Osteoblast (primary cell): ENCODE data around the gene CDK2. TPM values are rescaled to one million over a fixed set of nuclear protein-coding genes. Genes with fewer than 3 reads are reported as not detected.
"Not testable (repeated sequence)": the region's sequence is repeated elsewhere in the genome, so short reads cannot be mapped to it uniquely, and the experiment has no call there.

ENCODE experiments used
- DNase-seq: peaks from one replicate; pipeline ENCODE4 v3.0.0; 2011; ENCODE audit warnings: low spot score, mixed read lengths; ENCODE audit not compliant: insufficient read length; ENCODE audit errors: missing footprints
- H2AFZ ChIP-seq: 2 replicates; pipeline ENCODE4 v1.6.0; 2011; ENCODE audit warnings: mild to moderate bottlenecking, low read length
- H3K27ac ChIP-seq: 2 replicates; pipeline ENCODE4 v1.5.1; 2011; ENCODE audit warnings: mild to moderate bottlenecking, low read depth, low read length, moderate library complexity
- H3K27me3 ChIP-seq: 2 replicates; pipeline ENCODE4 v1.6.0; 2012; ENCODE audit warnings: mild to moderate bottlenecking, control low read depth, inconsistent platforms, low read length, moderate library complexity; ENCODE audit not compliant: insufficient read depth
- H3K36me3 ChIP-seq: 2 replicates; pipeline ENCODE4 v1.5.1; 2011; ENCODE audit warnings: mild to moderate bottlenecking, low read length, control low read depth, moderate library complexity; ENCODE audit not compliant: insufficient read depth
- H3K4me1 ChIP-seq: 2 replicates; pipeline ENCODE4 v1.5.1; 2011; ENCODE audit warnings: mild to moderate bottlenecking, low read length, control low read depth, moderate library complexity; ENCODE audit not compliant: insufficient read depth
- H3K4me2 ChIP-seq: 2 replicates; pipeline ENCODE4 v1.6.0; 2011; ENCODE audit warnings: mild to moderate bottlenecking, low read length; ENCODE audit not compliant: insufficient read depth
- H3K4me3 ChIP-seq: fragments of 200-600 bp; sonication (generic); 3 replicates; pipeline ENCODE4 v1.5.1; 2012; ENCODE audit warnings: mild to moderate bottlenecking, low read length, inconsistent platforms; ENCODE audit not compliant: insufficient read depth
- H3K79me2 ChIP-seq: 2 replicates; pipeline ENCODE4 v1.6.0; 2012; ENCODE audit warnings: mild to moderate bottlenecking, low read length, control low read depth, inconsistent platforms; ENCODE audit not compliant: insufficient read depth
- H3K9me3 ChIP-seq: 2 replicates; pipeline ENCODE4 v1.5.1; 2011; ENCODE audit warnings: low read depth, low read length, control low read depth
- H4K20me1 ChIP-seq: 2 replicates; pipeline ENCODE4 v1.6.0; 2012; ENCODE audit warnings: mild to moderate bottlenecking, low read length, control low read depth; ENCODE audit not compliant: insufficient read depth
- total RNA-seq: library from RNA; depleted of rRNA; stranded (reverse); fragments of >200 nt; gene quantifications from 2 replicates; pipeline ENCODE4 v1.2.3, GENCODE V29; 2012
- TF ChIP-seq, protein P1 (sequence below): IDR thresholded peaks from 2 replicates; pipeline ENCODE4 v1.5.1; 2011; ENCODE audit warnings: mild to moderate bottlenecking, low read depth, low read length, moderate library complexity; ENCODE audit errors: extremely low read depth

CDK2 gene
- total RNA-seq, 1 donor = 13.4 TPM

DNA sequence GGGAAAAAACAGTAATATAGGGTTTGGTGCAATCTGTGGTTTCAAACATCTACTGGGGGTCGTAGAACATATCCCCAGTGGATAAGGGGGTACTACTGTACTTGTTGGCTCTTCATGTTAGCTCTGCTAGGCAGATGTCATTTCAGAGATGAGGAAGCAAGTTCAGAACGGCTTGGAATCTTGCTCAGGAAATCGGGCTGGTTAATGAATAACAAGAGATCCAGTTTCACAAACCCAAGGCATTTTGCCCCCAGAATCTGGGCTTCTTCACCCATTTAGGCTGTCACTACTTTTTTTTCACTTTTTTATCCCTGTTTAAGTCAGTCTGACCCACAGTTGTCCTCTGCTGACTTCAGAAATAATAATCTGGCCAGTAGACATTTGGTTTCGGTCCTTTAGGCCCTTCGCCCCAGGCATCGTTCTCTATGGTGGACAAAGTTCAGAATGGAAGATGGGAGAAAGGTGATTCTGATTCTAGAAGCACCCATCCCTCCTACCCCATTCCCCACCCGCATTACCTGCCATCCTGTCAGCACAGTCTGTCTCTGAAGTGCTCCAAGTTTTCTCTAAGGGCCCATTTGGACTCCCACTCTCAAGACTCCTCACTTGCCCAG, 35.0 kb downstream of the CDK2 start:
- Histone ChIP-seq H3K9me3 (no peaks in the 10 kb centered on the region), H3K27me3 (no peaks in the 10 kb centered on the region), H2AFZ (no peak overlapping the region), H3K79me2 (peaks cover 12% of the 10 kb centered on the region), H3K4me2 (no peak overlapping the region), H3K36me3 (peaks cover 10% of the 10 kb centered on the region), H3K27ac (no peak overlapping the region), H3K4me1 (peaks cover 10% of the 10 kb centered on the region), H3K4me3 (no peak overlapping the region), H4K20me1 (no peaks in the 10 kb centered on the region)
- TF ChIP-seq, protein P1, sequence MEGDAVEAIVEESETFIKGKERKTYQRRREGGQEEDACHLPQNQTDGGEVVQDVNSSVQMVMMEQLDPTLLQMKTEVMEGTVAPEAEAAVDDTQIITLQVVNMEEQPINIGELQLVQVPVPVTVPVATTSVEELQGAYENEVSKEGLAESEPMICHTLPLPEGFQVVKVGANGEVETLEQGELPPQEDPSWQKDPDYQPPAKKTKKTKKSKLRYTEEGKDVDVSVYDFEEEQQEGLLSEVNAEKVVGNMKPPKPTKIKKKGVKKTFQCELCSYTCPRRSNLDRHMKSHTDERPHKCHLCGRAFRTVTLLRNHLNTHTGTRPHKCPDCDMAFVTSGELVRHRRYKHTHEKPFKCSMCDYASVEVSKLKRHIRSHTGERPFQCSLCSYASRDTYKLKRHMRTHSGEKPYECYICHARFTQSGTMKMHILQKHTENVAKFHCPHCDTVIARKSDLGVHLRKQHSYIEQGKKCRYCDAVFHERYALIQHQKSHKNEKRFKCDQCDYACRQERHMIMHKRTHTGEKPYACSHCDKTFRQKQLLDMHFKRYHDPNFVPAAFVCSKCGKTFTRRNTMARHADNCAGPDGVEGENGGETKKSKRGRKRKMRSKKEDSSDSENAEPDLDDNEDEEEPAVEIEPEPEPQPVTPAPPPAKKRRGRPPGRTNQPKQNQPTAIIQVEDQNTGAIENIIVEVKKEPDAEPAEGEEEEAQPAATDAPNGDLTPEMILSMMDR = no peak
- peak; percentile 22 for DNase-seq

DNA sequence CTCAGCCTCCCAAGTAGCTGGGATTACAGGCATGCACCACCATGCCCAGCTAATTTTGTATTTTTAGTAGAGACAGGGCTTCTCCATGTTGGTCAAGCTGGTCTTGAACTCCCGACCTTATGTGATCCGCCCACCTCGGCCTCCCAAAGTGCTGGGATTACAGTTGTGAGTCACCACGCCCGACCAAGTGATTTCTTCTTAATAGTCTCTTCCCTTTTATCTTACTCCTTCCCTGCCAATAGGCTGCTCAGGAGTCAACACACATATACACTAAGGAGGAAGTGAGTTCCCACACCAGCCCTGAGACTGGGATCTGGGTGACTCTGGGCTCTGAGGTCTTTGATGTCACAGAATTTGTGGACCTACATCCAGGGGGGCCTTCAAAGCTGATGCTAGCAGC, 36.7 kb downstream of the CDK2 start:
- not testable (repeated sequence) for H3K27me3 ChIP-seq, DNase-seq, H3K27ac ChIP-seq

DNA sequence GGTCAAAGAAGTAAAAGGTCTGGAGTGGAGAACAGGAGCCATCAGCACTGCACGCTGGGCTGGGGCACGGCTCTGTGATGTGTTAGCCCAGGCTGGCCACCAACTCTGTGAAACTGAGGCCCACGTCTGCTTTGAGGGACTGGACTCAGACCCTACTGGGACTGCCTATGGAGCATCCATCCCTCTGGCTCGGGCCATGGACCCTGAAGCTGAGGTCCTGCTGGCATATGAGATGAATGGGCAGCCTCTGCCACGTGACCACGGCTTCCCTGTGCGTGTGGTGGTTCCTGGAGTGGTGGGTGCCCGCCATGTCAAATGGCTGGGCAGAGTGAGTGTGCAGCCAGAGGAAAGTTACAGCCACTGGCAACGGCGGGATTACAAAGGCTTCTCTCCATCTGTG, 37.6 kb downstream of the CDK2 start:
- peaks cover 10% of the 10 kb centered on the region for H3K36me3 ChIP-seq
- H3K79me2 ChIP-seq = no peaks in the 10 kb centered on the region
- H4K20me1 ChIP-seq = no peaks in the 10 kb centered on the region
- no peak overlapping the region for H3K27ac ChIP-seq
- H3K4me2 ChIP-seq = no peak overlapping the region
- no peak for DNase-seq
- no peak overlapping the region for H3K4me3 ChIP-seq
- H3K4me1 ChIP-seq = peaks cover 7% of the 10 kb centered on the region
- no peaks in the 10 kb centered on the region for H3K27me3 ChIP-seq
- H2AFZ ChIP-seq = no peak overlapping the region
- H3K9me3 ChIP-seq = no peaks in the 10 kb centered on the region
- TF ChIP-seq, protein P1 = no peak

More for the DNA sequence above, 36.7 kb downstream of the CDK2 start:
- not testable (repeated sequence) for H4K20me1 ChIP-seq, H3K4me1 ChIP-seq, H3K4me2 ChIP-seq, H3K9me3 ChIP-seq, H2AFZ ChIP-seq, H3K79me2 ChIP-seq, H3K4me3 ChIP-seq
- peaks cover 10% of the 10 kb centered on the region for H3K36me3 ChIP-seq

DNA sequence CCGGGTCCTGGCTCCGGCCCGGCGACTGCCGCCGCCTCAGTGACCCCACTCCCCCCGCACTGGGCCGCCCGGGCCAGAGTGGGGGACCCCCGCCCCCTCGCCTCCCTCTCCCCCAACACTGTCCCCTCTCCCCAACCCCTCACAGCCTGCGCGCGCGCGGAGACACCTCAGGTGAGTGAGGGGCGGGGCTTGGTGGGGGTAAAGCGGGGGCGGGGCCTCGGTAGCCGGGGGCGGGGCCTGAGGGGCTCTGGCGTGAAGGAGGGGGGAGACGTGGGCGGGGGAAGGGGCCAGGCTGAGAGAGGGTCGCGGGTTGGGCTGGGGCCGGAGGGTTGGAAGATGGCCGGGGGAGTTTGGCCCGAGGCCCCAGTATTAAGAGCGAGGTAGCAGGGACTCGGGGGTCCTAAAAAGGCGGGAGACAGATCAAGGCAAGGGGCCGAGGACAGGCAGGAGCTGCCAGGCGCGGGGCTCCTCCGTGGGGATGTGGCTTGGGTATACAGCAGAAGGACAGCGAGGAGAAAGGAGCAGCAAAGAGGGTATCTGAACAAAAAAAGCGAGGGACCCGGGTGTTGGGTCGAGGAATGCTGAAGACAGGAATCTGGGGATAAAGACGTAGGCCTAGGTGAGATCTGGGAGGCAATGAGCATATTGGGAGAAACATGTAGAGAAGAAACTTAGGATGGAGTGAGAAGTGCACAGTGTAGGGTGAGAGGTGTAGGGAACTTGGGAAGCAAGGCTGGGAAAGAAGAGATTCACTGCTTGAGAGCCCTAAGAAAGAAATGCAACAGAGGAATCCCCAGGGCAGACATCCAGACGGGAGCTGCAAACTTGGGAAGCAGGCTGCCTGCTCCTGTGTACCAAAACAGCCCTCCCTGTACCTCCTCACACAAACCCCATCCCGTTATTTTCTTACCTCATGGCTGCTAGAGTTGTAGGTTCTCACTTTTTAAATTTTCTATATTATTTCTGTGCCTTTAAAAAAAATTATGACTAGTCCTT, 41.2 kb downstream of the CDK2 start:
- Histone ChIP-seq H4K20me1 (no peaks in the 10 kb centered on the region), H3K79me2 (no peaks in the 10 kb centered on the region), H3K4me3 (peak overlapping the region; percentile 77), H3K4me2 (peak overlapping the region; percentile 92), H3K4me1 (peaks cover 7% of the 10 kb centered on the region), H3K27ac (peak overlapping the region; percentile 24), H2AFZ (peak overlapping the region; percentile 86), H3K9me3 (no peaks in the 10 kb centered on the region), H3K36me3 (peaks cover 3% of the 10 kb centered on the region), H3K27me3 (no peaks in the 10 kb centered on the region)
- TF ChIP-seq, protein P1 = no peak
- peak; percentile 91 for DNase-seq
